NCI-H1694 treated with DMSO at 0.1 percent for 48 hours (cell line): ENCODE results near the gene DPF1.
"Not testable (repeated sequence)": the region's sequence is repeated elsewhere in the genome, so short reads cannot be mapped to it uniquely, and the experiment has no call there.

Source experiments
- DNase-seq: peaks from one replicate; lab custom pipeline; 2025; lab: John Stamatoyannopoulos, UW

Gene DPF1

GRCh38 chr19:38224014-38224862 is at the start of gene DPF1:
Gene DPF1, minus strand, starts transcription at chr19:38224222. Its CDS starts 80 bp downstream, at chr19:38224142.
- peak; percentile 29 for DNase-seq

DNA sequence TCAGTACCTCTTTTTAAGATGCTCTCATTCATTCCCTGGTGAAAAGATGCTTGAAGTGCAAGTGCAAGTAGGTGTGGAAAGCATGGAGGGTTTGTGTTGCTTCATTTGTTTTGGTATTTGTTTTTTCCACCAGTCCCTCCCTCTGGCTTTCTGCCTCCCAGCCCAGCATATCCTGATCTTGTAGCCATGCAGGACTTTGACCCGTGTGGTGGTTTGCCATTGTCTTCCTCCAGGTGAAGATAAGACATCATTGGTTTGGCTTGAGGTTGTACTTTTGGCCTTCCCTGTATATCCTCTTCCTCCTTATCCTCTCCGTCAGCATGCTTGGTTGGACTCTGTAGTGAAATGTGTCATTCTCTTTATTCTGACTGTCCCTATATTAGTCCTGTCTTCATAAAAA is 49.5 kb upstream of the DPF1 start:
- DNase-seq: no peak

DNA sequence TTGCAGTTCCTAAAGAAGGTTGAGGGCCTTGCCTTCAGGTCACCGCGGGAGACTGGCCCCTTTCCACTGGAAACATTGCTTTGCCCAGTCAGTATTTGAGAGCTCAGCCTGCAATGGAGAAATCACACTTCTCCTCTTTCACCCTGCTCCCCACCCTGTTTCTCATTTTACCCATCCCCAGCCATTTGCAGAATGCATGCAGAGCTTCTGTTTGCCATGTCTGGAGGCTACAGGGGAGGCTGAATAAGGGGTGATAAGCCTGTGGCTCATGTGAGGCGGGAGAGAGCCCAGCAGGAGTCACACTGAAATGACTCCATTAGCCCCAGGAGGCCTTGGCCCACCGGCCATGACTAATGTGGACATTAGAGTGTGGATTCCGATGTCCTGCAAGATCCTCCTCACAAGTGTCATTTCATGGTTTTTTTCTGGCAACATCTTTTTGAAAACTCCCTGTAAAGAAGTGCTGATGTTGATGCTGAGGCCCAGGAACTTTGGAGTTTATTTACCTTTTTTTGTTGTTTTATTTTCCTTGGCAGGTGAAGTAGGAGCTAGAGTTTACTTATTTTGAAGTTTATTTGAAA is 46.7 kb upstream of the DPF1 start:
- no peak for DNase-seq

DNA sequence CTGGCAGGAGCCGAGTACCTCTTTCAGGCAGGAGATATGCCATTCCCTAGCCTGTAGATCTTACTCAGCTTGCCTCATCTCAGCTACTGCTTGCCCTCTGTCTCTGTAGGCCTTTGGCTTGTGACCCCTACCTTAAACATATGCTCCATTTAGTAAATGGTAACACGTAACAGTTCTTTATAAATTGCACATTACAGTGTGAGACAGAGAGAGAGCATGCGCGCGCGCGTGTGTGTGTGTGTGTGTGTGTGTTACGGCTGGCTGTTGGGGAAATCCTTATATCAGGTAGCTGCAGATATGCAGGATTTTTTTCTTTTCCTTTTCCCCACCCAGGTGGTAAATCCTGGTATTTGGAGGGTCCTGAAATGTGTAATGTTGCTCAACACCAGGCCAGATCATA is 44.5 kb upstream of the DPF1 start:
- DNase-seq: no peak

- no peak for DNase-seq
Measured at GRCh38 chr19:38267761-38268483, 43.9 kb upstream of the DPF1 start.

DNA sequence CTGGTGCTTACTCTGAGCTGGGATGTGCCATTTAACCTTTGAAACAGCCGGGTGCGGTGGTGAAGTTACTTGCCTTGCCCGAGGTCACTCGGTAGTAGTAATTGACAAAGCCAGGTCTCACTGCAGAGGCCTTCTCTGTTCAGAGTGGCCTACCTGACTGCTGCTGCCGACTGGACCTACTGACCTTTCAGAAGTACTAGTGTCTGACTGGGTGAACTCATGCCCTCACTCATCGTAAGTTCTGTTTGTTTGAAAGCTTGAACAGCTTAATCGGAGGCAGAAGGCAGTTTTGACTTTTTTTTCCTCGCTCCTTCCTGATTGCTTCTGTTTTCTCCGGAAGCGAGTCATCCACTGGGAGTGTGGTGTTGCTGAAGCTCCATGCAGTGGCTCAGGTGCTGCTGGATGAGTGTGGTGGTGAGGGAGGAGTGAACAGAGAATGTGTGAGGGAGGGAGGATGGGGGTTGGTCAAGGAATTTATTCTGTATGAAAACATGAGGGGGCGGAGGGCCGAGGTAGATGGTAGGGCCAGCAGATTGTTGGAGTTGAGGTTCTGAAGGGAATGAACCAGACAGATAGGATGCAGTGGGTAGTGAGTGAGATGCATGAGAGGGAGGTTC is 43.1 kb upstream of the DPF1 start:
- no peak for DNase-seq

GRCh38 chr19:38265921-38266429 is 42.0 kb upstream of the DPF1 start:
- peak; percentile 26 for DNase-seq

DNA sequence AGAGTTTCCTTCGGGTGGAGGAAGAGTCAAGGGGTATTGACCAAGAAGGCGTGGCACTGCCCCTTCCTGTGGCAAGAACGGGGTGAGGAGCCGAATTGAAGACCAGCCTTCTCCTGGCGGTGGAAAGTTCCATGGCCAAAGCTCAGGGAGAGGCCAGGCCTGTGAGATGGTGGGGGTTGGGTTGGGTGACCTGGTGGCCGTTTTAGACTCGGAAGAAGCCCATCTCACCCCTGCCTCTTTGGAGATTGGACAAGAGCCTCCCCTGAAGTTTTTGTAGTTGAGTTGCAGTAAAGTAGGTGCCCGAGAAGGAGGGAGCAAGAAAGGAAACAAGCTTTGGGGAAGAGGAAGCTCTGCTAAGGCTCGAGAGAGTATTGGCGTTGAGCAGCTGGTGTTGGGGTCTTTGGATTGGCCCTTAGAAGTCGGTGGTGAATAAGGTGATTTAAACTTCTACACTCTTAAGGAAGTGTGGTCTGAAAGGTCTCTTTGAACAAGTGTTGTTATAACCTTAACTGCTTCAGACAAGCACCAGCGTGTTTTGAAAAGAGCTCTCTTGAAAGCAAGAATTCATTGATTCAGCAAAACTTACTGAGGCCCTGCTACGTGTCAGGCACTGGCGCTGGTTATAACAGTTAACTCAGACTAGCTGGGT is 41.3 kb upstream of the DPF1 start:
- no peak for DNase-seq

GRCh38 chr19:38264486-38265212 is 40.6 kb upstream of the DPF1 start, which contains the start of gene SPINT2:
Gene SPINT2, plus strand, starts transcription at chr19:38264573. Its CDS starts 320 bp downstream, at chr19:38264893.
- no peak for DNase-seq

DNA sequence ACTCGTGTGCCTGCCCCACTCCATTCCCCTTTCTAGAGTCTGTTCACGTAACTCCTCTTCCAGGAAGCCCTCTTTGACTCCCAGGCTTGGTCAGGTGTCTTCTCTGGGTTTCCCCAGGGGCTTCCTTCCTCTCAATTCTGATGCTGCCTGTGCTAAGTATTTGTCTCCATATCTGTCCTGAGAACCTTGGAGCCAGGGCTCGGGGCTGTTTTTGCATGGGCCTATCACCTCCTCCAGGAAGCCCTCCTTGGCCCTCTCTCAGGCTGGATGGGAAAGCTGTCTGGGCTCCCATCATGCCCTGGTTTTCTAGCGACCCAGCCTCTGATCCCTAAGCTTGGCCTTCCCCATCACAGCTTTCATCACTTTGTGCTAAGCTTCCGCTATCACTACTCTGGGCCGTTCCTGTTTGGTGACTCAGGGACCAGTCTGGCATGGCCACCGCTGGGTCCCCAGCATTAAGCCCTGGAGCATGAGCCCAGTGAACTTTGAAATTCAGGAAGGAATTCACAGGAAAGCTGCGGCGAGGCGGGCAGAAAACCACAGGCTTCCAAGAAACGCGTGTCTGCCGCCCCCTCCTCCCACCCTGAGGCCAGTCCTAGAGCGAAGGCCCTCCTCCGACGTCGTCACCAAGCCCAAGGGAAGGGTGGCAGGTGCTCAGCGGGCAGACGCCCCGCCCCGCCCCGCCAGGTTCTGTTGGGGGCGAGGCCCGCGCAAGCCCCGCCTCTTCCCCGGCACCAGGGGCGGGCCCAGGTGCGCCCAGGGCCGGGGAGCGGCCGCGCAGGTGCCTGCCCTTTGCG is 39.9 kb upstream of the DPF1 start:
- DNase-seq: no peak

DNA sequence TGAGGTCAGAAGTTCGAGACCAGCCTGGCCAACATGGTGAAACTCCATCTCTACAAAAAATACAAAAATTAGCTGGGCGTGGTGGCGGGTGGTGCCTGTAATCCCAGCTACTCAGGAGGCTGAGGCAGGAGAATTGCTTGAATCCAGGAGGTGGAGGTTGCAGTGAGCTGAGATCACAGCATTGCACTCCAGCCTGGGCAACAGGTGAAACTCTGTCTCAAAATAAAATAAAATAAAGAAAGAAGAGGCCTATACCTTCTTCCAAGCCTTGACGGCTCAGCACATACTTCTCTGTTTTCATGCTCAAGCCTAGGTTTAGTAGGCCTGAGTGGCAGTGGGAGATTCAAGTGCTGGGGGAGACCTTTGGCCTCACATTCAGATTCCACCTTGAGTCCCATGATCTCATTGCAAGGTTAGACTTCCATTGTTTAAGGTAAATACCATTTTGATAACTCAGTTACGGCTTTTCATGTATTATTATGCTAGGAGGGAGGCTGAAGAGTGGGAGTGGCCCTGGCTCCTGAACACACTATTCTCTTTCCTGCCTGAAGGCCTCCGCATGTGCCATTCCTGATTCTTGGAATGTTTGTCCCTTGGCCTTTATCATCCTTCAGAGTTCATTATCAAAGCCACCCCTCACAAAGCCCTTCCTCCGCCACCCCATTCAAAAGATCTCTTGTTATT is 38.7 kb upstream of the DPF1 start:
- no peak for DNase-seq

GRCh38 chr19:38261942-38262341 is 37.9 kb upstream of the DPF1 start:
- not testable (repeated sequence) for DNase-seq

DNA sequence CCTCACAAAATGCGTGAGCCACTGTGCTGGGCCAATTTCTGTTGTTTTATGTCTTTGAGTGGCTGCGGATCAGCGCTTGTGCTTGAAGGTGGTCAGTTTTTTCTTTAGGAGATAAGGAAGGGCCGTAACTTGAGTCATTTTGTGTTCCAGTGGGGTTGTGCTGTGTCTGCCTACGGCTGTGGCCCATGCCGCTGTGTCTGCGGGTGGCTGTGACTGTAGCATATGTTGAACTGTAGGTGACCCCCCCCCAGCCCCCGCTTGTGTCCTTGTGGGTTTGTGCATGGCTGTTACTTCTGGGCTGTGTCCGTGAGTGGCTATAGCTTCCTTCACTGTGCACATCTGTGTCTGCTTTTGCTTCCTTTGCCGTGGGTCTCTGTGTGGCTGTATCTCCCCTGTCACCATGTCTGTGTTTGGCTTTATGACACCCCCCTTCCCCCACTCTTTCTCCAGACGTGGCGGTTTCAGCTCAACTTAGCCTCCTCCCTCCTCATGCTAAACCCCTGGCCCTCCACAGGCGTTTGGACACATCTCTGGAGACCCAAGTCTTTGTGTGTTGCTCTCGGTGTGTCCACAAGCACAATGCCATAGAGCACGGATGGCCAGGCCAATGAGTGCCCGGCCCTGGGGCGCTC is 31.5 kb upstream of the DPF1 start:
- no peak for DNase-seq

DNA sequence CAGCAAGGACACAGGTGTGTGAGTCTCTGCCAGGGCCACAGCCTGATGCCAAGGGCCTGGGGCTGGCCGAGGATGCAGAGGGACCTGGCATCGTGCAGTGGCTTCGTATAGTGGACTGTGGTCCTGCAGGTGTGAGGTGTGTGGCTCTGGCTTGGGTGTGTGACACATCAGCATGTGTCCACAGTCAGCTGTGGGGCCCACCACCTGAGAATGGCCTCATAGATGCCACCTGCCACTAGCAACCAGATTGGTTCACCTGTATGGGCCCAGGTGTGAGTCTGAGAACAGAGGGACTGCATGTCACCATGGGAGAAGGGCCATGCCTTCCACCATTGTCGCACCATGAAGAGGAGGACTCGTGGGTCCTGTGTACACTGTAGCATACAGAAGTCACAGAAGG is 29.8 kb upstream of the DPF1 start:
- DNase-seq: no peak

DNA sequence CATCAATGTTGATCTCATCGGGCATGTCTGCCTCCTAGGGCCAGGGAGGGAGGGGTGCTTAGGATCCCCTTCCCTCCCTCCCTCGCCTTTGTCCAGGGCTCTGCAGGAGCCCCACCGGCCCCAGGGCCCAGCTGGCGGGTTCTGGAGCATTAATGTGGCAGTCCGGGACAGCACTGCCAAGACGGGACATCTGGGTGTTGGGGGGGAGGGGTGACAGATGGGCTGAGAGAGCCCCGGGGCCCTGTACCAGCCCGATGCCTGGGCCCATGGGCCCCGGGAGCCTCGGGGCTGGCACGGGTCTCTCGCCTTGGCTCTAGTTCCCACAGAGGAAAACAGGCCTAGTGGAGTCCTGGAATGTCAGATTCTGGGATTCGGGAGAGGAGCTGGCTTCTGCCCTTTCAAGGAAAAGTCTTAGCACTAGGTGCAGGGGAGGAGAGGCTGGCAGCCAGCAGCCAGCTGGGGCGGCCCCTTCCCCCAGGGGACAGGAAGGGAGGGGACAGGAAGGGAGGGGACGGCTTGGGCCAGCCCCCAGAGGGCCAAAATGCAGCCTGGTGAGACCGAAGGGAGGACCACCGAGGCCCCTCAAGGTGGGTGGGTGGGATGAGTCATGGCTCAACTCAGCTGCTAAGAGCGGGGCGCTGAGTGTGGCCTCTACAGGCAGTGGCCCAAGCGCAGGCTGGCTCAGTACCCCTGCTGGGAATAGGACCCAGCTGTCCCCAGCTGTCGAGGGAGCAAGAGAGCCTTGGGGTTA is 29.1 kb upstream of the DPF1 start:
- DNase-seq: peak; percentile 85

- DNase-seq: no peak
Measured at GRCh38 chr19:38252385-38252784, 28.4 kb upstream of the DPF1 start.

- peak; percentile 83 for DNase-seq
Measured at GRCh38 chr19:38251564-38252051, 27.6 kb upstream of the DPF1 start.
